SH-SY5Y (cell line): ENCODE measurements around the gene PRKG1.

Experiments used
- GATA2 ChIP-seq: IDR thresholded peaks from 2 replicates; pipeline ENCODE4 v1.6.1; 2011; ENCODE audit warnings: mild to moderate bottlenecking, low read depth, low read length
- GATA3 ChIP-seq: IDR thresholded peaks from 2 replicates; pipeline ENCODE4 v1.6.1; 2011; ENCODE audit warnings: low read depth, mild to moderate bottlenecking, low read length, moderate library complexity

The PRKG1 gene

DNA sequence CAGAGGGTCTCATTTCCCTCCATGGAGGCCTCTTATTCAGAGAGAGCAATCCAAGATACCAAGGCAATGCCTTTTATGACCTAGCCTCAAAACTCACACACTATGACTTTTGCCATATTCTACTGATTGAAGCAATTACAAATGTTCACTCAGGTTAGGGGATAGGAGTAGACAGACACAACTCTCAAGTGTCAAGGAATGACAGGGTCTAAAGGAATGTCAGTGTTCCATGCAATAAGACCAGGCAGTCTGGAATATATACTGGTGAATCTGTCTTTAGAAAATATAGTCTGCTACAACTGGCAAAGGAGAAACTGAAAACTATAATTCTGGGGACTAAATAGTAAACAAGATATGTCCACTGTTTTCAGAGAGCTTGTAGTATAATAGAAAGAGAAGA lies 283.9 kb downstream of the PRKG1 start:
- TF ChIP-seq GATA3 (no peak), GATA2 (no peak)

DNA sequence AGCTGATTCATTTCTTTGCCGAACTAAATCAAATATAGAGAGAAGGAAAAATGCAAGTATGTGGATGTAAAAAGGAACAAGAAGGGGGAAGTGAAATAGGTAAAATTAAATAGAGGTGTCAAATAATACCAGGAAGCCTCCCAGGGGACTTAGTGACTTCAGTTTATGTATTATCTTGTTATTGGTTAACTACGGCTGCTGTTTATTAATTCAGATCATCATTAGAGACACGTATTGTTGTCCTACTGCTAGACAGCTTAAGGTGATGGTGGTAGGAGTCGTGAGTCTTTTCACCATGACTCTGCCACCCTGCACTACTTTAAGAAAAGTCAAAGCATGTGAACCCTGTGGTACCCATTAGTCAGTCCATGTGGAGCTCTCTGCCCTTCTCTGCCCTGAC lies 289.1 kb downstream of the PRKG1 start:
- TF ChIP-seq GATA2: no peak
- no peak for TF ChIP-seq GATA3

DNA sequence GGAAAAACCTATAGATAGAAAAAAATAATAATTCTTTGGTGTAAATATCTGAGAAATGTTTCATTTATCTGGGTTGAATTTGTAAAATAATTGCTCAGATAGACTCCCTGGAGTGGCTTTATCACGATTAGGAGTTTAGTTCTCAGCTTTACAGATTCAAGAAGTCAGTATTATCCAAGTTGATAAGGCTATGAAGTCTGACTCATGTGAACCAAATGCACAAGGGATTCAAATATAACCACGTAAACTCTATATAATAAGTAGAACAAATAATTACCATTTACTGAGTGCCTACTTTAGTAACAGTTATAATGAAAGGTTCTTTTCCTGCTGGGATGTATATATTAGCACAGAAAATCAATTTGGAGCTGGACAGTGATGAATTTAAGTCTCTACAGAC lies 290.4 kb downstream of the PRKG1 start:
- TF ChIP-seq GATA3 (no peak), GATA2 (no peak)

DNA sequence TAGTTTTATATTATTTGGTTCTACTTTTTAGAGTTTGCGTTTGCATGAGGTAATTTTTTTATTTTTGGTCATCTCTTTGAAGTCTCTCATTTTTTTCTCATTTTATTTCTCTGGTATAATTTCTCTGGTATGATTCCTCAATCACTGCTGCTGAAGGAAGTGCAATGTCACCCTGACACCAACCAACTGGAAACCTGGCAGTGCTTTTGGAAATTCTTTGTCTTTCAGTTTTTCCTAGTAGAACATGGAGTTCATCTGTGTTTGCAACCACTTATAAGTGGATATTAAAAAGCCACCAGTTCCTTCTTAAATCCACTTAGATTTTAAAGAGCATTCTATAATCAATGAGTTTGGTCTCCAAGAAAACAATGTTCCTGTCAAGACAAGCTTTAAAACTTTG lies 291.8 kb downstream of the PRKG1 start:
- TF ChIP-seq GATA2: no peak
- TF ChIP-seq GATA3: no peak

DNA sequence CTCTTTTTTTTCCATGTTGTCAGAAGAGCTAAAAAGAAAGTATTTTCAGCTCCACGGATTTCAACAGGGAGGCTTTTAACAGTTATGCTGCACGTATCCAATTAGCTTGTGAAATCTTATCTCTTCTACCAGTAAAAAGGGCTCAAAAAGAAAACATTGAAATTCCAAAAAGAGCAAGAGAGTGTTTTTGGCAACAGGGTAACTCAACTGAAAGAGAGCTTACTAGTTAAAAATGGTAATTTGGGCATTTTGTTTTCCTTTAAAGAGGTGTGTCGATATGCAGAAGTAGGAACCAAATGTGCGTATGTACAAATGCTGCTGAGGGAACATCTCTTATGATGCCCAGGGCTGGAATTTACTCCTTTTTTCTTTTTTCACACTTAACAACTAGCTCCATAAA lies 292.8 kb downstream of the PRKG1 start:
- no peak for TF ChIP-seq GATA2
- no peak for TF ChIP-seq GATA3

DNA sequence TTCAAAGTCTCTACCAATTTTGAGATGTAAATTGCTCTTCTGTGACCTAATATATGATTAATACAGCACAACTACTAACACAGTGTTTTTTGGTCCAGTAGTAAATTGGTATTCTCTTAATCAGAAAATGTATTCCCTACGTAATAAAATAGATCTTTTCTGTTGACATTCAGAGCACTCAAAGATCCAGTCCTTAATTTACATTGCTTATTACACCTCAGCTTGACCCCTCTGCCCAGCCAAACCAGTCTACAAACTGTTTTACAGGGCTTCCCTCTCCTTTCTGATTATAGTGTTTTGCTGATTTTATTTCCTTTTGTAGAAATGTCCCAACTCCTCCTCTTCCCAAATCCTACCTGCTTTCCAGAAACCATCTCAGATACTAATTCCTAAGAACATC lies 293.4 kb downstream of the PRKG1 start:
- TF ChIP-seq GATA2 (no peak), GATA3 (no peak)

DNA sequence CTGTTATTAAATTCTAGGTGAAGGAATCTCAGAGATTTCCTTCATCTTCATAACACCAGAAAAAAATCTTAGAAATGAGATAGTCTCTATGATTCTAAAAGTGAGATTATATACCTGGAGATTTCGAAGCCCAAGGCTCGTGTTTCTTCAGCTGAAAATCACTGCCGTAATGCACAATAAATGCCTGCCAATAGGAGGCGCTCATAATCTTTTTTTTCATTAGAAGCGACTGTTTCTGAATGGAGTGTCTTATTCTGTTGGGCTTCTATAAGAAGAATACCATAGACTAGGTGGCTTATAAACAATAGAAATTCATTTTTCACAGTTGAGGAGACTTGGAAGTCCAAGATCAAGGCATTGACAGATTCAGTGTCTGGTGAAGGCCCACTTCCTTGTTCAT lies 294.7 kb downstream of the PRKG1 start:
- TF ChIP-seq GATA2 (no peak), GATA3 (no peak)

DNA sequence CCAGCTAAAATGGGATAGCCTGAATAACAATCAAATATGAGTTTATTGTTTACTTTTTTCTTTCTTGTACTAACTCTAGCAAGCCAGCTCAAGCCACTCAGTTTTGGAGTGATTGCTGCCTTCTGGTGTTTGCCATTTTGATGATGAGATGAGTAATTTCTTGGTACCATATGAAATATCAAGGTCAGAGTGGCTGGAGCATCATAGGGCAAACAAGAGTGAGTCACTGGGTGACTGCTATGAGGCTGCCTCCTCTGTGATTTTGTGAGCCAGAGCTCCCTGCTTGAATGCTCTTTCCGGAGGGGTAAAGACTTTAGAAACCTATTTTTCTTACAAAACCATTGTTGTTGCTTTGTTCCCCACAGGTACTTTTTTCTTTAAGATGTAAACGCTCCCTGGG lies 295.6 kb downstream of the PRKG1 start:
- TF ChIP-seq GATA2 (no peak), GATA3 (no peak)

DNA sequence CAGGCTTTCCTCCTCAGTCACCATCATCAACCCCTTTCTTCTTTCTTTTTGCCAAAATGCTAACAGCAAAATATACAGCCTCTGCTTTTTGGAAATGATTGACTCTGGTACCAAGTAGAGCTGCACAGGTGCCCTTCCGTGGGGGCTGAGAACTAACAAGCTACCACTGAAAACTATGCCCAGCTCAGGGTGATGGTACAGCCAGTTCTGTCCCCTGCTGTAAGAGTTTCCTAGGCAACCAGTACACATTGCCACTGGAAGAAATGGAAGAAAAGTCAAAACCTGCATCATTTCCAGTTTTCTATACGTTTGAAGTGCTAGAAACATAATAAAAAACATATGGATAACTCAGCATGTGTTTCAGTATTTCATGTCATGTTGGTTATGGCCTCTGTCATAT lies 297.5 kb downstream of the PRKG1 start:
- TF ChIP-seq GATA3 (no peak), GATA2 (no peak)

DNA sequence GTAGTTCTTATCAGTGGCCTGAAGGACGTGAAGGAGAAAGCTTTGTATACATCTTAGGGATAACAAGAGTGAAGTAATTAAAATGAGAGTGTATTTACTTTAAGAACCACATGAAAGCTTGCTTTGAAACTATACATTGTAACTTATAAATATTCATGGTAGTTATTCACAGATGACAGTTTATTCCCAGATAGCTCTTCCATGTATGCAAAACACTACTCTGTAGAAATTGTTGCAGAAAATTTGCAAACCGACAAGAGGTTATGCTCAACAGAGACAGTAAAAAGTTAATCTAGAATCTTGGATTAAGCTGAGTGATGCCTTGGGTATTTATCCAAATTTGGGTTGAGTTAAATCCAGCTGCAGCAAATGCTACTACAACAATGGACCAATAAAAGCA lies 301.5 kb downstream of the PRKG1 start:
- no peak for TF ChIP-seq GATA2
- no peak for TF ChIP-seq GATA3

DNA sequence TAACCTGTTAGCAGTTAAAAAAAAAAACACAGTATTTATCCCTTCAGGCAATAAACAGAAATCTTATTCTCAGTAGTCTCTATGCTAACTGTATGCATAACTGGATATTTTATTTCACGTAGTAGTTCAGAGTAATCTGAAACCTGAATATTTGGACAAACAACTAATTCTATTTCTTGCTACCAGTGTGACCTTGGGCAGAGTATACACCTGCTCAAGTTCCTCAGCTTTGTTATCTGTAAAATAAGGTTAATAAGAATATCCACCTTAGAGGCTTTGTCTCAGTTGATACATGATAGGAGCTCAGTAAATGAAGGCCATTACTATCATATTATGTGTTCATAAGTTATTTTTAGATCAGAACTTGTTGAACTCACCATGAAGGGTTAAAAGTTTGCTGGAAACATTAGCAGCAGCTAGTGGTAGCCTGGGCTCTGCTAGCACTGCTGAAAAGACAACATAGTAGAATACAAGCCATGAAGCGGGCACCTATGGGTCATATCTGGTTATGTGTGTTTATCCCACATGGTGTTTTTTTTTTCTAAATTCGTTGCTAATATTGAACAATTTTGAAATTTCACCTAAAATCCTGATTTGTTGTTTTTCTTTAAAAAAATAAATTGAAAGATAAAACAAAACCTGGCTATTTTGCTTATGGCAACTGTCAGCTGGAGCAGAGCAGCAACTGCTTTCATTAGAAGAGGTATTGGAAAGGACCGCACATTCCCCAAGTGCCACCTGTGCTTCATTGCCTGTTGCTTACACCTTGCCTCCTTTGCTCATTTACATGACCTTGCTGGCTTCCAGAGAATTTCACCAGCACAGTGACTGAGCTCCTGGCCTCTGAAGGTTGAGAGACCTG lies 303.0 kb downstream of the PRKG1 start:
- TF ChIP-seq GATA3 (no peak), GATA2 (no peak)

DNA sequence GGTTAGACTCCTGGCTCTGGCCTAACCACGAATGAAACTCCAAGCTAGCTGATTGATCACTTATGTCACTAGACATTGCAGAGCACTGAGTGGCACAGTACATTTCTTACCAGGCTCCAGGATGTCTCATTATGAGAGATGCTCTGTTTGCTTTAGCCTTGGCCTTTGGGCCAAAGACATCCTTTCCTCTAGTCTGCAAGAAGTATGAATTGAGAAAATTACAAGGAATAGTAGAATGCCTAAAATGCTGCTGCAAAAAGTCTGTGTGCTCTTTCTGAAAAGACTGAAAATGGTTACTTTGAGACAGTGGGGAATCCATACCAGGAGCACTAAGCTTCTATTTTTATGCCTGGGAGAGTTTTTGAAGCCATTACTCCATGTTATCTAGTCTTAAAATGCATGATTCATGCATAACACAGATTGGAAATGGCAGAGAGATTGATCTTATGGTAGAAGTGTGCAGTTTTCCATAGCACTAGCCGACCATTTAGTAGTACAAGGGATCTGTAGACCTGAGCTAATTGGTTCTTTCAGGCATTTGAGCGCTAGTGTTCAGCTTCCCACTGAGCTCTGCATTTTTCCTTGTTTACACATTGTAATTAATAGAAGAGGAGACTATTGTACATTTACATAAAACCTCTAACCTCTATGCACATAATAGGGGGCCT lies 303.8 kb downstream of the PRKG1 start:
- TF ChIP-seq GATA3 (no peak), GATA2 (no peak)

DNA sequence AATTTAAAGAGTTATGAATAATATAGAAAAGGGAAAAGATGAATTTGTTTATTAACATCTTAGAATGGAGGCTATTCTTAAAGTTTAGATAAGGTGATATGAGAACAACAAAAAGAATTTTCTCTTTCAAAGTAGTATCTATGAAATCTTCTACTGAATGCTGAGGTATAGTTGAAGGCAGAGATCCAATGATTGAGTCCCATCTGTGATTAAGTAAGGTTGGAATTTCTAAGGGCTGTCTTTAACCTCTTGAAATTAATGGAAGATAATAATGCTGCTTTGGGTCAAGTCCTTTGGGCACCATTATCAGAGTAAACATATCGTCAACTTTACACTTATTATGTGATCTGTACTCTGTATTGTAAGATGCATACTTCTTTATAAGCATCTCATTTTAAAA lies 307.9 kb downstream of the PRKG1 start:
- TF ChIP-seq GATA2 (no peak), GATA3 (no peak)

DNA sequence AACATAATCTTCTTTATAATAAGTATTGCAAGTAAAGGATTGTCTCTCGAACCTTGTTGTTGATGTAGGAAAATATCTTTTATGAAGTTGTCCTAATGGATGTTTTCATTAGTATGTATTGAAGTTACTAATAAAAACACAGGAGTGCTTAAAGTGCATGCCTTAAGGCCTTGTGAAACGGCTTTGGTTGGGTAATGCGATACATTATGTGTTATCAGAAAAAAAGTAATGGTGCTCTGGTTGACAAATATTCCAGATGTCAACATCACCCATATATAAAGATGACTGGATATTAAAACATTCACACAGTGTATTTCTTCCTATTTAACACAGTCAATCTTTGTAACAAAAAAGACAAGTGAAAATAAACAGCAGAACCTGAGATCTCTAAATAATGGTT lies 310.7 kb downstream of the PRKG1 start:
- no peak for TF ChIP-seq GATA2

DNA sequence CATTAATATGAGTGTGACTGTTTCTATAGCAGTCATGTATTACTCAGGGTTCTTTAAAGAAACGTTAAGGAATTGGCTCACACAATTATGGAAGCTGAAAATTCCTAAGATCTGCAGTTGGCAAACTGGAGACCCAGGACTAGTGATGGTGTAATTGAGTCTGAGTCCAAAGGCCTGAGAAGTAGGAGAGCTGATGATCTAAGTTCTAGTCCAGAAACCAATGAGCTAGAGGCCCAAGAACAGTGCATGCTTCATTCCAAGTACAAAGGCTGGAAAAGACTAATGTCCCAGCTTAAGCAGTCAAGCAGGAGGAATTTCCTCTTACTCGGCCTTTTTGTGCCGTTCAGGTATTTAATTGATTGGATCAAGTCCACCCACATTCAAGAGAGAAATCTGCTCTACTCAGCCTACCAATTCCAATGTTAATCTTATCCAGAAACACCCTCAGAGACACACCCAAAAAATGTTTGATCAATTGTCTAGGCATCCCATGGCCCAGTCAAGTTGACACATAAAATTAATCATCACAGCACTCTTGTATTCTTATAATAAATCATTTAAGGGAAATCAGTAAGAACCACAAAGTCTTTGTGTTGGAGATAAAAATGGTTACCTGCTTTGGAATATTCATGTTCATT lies 312.1 kb downstream of the PRKG1 start:
- TF ChIP-seq GATA3: no peak
- no peak for TF ChIP-seq GATA2
